ENCODE data around the gene ALG1.

DNA sequence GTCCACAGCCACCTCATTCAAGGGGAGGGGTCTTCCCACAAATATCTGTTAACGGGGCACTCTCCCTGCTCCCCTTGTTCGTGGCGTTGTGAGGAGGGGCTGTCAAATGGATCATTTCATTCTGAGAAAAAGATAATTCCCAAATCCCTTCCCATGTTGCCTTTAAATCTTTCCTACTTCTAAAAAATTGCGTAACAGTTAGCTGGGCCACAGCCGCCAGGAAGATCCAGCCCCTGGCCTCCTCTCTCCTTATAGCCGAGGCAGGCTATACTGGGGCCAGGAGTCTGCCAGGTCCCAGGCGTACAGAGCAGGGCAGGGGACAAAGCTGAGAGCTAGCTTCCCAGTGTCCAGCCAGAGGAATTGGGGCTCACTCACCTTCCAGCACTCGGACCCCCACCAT lies 6.3 kb upstream of the ALG1 start:
- TF ChIP-seq, protein P1, sequence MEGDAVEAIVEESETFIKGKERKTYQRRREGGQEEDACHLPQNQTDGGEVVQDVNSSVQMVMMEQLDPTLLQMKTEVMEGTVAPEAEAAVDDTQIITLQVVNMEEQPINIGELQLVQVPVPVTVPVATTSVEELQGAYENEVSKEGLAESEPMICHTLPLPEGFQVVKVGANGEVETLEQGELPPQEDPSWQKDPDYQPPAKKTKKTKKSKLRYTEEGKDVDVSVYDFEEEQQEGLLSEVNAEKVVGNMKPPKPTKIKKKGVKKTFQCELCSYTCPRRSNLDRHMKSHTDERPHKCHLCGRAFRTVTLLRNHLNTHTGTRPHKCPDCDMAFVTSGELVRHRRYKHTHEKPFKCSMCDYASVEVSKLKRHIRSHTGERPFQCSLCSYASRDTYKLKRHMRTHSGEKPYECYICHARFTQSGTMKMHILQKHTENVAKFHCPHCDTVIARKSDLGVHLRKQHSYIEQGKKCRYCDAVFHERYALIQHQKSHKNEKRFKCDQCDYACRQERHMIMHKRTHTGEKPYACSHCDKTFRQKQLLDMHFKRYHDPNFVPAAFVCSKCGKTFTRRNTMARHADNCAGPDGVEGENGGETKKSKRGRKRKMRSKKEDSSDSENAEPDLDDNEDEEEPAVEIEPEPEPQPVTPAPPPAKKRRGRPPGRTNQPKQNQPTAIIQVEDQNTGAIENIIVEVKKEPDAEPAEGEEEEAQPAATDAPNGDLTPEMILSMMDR (IDR thresholded peaks at IDR 0.05; ENCODE audit: poor library complexity): no peak
- no peak for TF ChIP-seq EZH2phosphoT487 (IDR thresholded peaks at IDR 0.05; ENCODE audit: low read depth, severe bottlenecking, unreplicated experiment)
- no peak for TF ChIP-seq EZH2 (IDR thresholded peaks at IDR 0.05; ENCODE audit: borderline replicate concordance)
